ENCODE data around the gene GAB2. TPM values are rescaled to one million over a fixed set of nuclear protein-coding genes. Genes with fewer than 3 reads are reported as not detected.

Gene GAB2
- total RNA-seq, 1 donor from 2014 or later: 6.6 TPM

DNA sequence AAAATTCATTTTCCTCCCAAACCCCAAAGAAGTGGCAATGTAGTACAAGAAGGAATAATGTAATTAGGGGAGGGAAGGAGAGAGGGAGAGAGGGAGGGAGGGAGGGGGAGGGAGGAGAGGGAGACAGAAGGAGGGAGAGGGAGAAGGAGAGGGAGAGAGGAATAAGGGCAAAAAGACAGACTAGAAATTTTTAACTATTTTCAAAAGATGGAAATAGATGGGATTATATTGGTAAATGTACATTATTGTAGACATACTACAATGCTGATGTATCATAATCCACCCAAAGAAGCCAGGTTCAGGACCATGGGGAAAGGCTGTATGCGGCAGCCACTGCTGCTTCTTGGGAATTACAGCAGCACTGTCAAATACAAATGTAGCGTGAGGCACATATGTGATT is 74.3 kb downstream of the GAB2 start:
- no peak for FAIRE-seq
- no peak for TF ChIP-seq CTCF (IDR thresholded peaks at IDR 0.05; ENCODE audit: insufficient read depth, low read length, severe bottlenecking)
- H3K36me3 ChIP-seq (ENCODE audit: control insufficient read depth, insufficient read depth, low read length): no peaks in the 10 kb centered on the region

DNA sequence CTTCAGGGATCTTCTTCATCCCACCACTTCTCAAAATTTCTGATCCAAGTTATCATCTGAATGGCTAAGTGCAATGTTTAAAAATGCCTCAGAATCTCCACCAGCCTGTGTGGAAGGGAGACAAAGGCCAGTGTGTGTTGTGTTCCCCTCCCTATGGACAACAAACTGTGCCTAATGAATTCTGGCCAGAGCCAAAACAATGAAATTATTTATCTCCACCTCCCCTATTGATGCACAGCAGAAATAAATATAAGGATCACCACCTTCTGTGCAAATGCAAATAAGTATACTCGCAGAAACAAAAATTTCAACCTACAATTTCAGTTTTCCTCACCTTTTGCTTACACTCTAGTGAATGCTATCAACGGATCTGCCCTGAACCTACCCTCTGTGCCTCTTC is 75.8 kb downstream of the GAB2 start:
- Histone ChIP-seq H3K4me3 (ENCODE audit: low read depth, low read length) (no peak overlapping the region), H3K36me3 (ENCODE audit: control insufficient read depth, insufficient read depth, low read length) (no peaks in the 10 kb centered on the region), H3K27me3 (ENCODE audit: control insufficient read depth, insufficient read depth, low read length) (peaks cover 2% of the 10 kb centered on the region)
- no peak for FAIRE-seq
- no peak for DNase-seq (ENCODE audit: low read depth)
- TF ChIP-seq CTCF (IDR thresholded peaks at IDR 0.05; ENCODE audit: insufficient read depth, low read length, severe bottlenecking): no peak

More for the DNA sequence above, 74.3 kb downstream of the GAB2 start:
- Histone ChIP-seq H3K4me3 (ENCODE audit: low read depth, low read length) (no peak overlapping the region), H3K27me3 (ENCODE audit: control insufficient read depth, insufficient read depth, low read length) (peaks cover 2% of the 10 kb centered on the region)
- no peak for DNase-seq (ENCODE audit: low read depth)

GRCh38 chr11:78340530-78340929 is 77.1 kb downstream of the GAB2 start:
- DNase-seq (ENCODE audit: low read depth) (no peak), FAIRE-seq (no peak)
- TF ChIP-seq CTCF (IDR thresholded peaks at IDR 0.05; ENCODE audit: insufficient read depth, low read length, severe bottlenecking): no peak
- Histone ChIP-seq H3K4me3 (ENCODE audit: low read depth, low read length) (no peak overlapping the region), H3K36me3 (ENCODE audit: control insufficient read depth, insufficient read depth, low read length) (no peaks in the 10 kb centered on the region), H3K27me3 (ENCODE audit: control insufficient read depth, insufficient read depth, low read length) (peaks cover 2% of the 10 kb centered on the region)

- DNase-seq (ENCODE audit: low read depth): no peak
- no peaks in the 10 kb centered on the region for H3K36me3 ChIP-seq (ENCODE audit: control insufficient read depth, insufficient read depth, low read length)
- H3K4me3 ChIP-seq (ENCODE audit: low read depth, low read length): no peak overlapping the region
- peaks cover 2% of the 10 kb centered on the region for H3K27me3 ChIP-seq (ENCODE audit: control insufficient read depth, insufficient read depth, low read length)
- FAIRE-seq: no peak
- no peak for TF ChIP-seq CTCF (IDR thresholded peaks at IDR 0.05; ENCODE audit: insufficient read depth, low read length, severe bottlenecking)
Measured at GRCh38 chr11:78339945-78340344, 77.7 kb downstream of the GAB2 start.

DNA sequence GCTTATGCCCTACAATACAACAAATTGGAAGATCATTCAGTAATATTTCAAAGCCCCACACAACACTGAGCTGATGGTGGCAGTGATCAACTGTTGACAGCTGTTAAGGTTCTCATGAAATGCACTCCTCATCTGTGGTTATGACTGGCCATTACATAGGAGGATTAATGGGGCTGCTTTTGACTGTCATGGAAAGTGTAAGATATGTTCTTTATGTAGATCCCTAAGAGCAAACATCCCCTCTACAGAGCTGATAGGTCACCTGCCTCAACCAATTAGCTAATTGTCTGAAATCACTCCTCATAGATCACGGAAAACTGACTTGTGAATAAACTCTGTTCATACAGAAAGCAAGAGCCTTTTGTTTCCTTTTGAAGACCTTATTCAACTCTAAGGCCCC is 78.1 kb downstream of the GAB2 start:
- H3K36me3 ChIP-seq (ENCODE audit: control insufficient read depth, insufficient read depth, low read length): no peaks in the 10 kb centered on the region
- peaks cover 2% of the 10 kb centered on the region for H3K27me3 ChIP-seq (ENCODE audit: control insufficient read depth, insufficient read depth, low read length)
- no peak overlapping the region for H3K4me3 ChIP-seq (ENCODE audit: low read depth, low read length)
- DNase-seq (ENCODE audit: low read depth): no peak
- TF ChIP-seq CTCF (IDR thresholded peaks at IDR 0.05; ENCODE audit: insufficient read depth, low read length, severe bottlenecking): no peak
- FAIRE-seq: no peak

GRCh38 chr11:78338702-78339101 is 78.9 kb downstream of the GAB2 start:
- TF ChIP-seq CTCF (IDR thresholded peaks at IDR 0.05; ENCODE audit: insufficient read depth, low read length, severe bottlenecking): no peak
- Histone ChIP-seq H3K36me3 (ENCODE audit: control insufficient read depth, insufficient read depth, low read length) (no peaks in the 10 kb centered on the region), H3K27me3 (ENCODE audit: control insufficient read depth, insufficient read depth, low read length) (peaks cover 2% of the 10 kb centered on the region), H3K4me3 (ENCODE audit: low read depth, low read length) (no peak overlapping the region)
- FAIRE-seq (no peak), DNase-seq (ENCODE audit: low read depth) (no peak)
